DMS 273 (cell line): Measurements from ENCODE around the gene PHLDA3.

Experiments used
- DNase-seq: peaks from one replicate; lab custom pipeline; 2025; ENCODE audit not compliant: unreplicated experiment; lab: John Stamatoyannopoulos, UW

The PHLDA3 gene

GRCh38 chr1:201434266-201434665, 34.7 kb downstream of the PHLDA3 start:
- no peak for DNase-seq

GRCh38 chr1:201433609-201434008, 35.4 kb downstream of the PHLDA3 start:
- DNase-seq, result no peak

GRCh38 chr1:201430776-201431175, 38.2 kb downstream of the PHLDA3 start:
- DNase-seq, result peak; percentile 86

DNA sequence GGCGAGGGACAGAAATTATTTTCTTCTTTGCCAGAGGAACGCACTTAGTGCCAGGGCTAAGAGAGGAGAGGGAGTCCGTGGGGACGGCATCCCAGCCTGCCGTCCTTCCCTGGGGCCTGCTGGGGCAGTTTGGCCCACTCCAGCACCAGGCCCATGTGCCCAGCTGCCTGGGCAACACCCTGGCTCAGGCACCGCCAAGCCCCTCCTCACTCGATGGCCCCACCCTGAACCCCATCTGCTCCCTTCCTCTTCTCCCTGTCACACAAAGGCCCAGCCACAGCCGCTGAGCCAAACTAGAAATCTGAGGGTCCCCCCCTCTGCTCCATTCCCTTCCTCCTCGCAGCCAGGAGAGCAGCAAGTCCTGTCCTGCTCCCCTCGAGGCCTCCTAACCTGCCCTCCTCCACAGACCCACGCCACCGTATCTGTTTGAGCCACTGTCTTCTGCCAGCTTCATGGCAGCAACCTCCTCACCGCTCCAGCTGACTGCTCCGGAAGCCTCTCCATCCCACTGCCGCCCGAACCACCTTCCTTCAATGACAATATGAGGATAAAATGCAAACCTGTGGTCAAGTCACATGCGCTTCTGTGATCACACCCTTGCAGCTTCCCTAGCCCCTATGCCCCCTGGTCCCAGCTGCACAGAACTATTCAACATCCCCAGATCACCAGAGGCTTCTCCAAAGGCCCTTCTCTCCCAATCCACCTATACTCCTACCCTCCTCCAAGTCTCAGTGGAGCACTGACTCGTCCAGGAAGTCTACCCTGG, 39.1 kb downstream of the PHLDA3 start:
- peak; percentile 79 for DNase-seq

GRCh38 chr1:201427963-201428362, 41.0 kb downstream of the PHLDA3 start:
- no peak for DNase-seq

GRCh38 chr1:201426479-201427310, 42.3 kb downstream of the PHLDA3 start:
- peak; percentile 83 for DNase-seq

- no peak for DNase-seq
Measured at GRCh38 chr1:201424146-201424545, 44.8 kb downstream of the PHLDA3 start.

DNA sequence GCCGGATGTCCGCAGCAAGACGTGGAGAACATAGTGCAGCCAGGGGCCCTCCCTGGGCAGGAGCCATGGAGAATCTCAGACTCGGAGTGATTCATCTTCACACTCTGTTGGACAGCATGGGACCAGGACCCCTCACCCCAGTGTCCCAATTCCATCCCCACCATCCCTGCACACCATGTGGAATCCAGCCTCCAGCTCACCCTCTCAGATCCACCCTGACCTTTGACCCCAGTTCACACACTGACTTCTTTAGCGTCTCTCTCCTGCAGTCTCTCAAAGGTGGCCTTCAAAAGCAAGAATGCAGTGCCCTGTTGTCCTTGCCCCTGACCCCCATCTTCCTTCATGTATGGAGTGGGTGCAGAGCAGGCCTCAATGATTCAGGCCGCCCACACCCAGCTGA, 45.3 kb downstream of the PHLDA3 start:
- DNase-seq, result no peak

- DNase-seq, result peak; percentile 32
Measured at GRCh38 chr1:201422436-201423030, 46.5 kb downstream of the PHLDA3 start.

- no peak for DNase-seq
Measured at GRCh38 chr1:201422026-201422425, 47.0 kb downstream of the PHLDA3 start.

- DNase-seq, result no peak
Measured at GRCh38 chr1:201421041-201421440, 47.9 kb downstream of the PHLDA3 start.

DNA sequence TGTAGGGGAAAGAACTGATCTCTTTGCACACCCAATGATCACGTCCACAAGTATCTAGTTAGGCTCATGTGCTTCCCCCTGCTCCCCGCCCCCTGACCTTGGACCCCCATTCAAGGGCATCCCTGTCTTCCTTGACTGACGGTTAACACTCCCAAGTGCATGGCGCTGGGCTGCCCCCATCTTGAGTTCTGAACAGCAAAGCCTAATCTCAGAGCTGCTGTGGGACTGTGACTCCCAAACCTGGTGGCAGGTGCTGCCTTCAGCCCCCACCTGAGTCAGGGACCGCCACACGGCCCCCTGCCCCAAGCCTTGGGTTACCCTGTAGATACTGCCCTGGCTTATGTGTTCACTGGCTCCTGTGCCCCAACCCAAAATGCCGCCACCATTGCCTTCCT, 48.4 kb downstream of the PHLDA3 start:
- no peak for DNase-seq

GRCh38 chr1:201419746-201420607, 49.0 kb downstream of the PHLDA3 start:
- no peak for DNase-seq

DNA sequence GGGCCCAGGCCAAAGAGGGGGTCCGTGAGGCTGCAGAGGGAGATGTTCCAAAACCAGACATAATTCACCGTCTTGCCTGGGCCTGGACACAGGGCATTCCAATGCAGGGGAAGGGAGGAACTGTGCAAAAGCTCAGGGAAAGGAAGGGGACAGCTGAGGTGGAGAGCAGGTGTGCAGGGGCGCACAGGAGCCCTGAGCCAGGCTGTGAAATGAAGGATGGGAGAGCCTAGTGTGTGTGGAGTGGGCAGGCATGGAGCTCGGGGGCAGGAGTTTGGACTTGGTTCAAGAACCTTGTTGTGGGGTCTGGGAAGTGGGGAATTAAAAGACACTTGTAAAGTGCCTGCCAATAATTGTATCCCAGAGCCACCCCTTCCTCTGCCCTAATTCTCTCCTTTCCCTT, 49.7 kb downstream of the PHLDA3 start:
- DNase-seq, result no peak

- DNase-seq, result peak; percentile 42
Measured at GRCh38 chr1:201418461-201418860, 50.5 kb downstream of the PHLDA3 start.
